ENCODE results near the gene EQTN. TPM values are rescaled to one million over a fixed set of nuclear protein-coding genes. Genes with fewer than 3 reads are reported as not detected.

EQTN gene
- total RNA-seq, 6 donors from 2014 or later = 0.34 to 0.40 TPM; not detected in 4

- ATAC-seq (ENCODE audit: low FRiP score in 2 of 2) (no peak), DNase-seq (no peak)
- H3K36me3 ChIP-seq = no peaks in the 10 kb centered on the region
- no peak for TF ChIP-seq CTCF (IDR thresholded peaks at IDR 0.05)
- no peak for TF ChIP-seq EP300 (IDR thresholded peaks at IDR 0.05)
- no peak for TF ChIP-seq POLR2A (IDR thresholded peaks at IDR 0.05)
- no peak for TF ChIP-seq POLR2AphosphoS5 (IDR thresholded peaks at IDR 0.05)
- H3K4me3 ChIP-seq = no peak overlapping the region
- H3K4me1 ChIP-seq = peaks cover 18 to 41% (median 33%) of the 10 kb centered on the region in 4 donors
- H3K27ac ChIP-seq = no peak overlapping the region
- no peaks in the 10 kb centered on the region for H3K27me3 ChIP-seq
- H3K9me3 ChIP-seq = no peaks in the 10 kb centered on the region
- 97% methylated on average over 1 of the region's 1 CpG for WGBS, 2 donors
These were observed 39.2 kb upstream of the EQTN start for GRCh38 chr9:27336126-27336525.

GRCh38 chr9:27335075-27335474, 38.1 kb upstream of the EQTN start:
- DNase-seq (no peak), ATAC-seq (ENCODE audit: low FRiP score in 2 of 2) (peak in 1 of 2 donors; percentile 35)
- Histone ChIP-seq H3K27ac (no peak overlapping the region), H3K4me3 (no peak overlapping the region), H3K9me3 (no peaks in the 10 kb centered on the region), H3K27me3 (no peaks in the 10 kb centered on the region), H3K4me1 (peaks cover 18 to 34% (median 23%) of the 10 kb centered on the region in 4 donors), H3K36me3 (no peaks in the 10 kb centered on the region)
- 79 to 87% methylated on average over 6 of the region's 6 CpGs for WGBS, 2 donors
- TF ChIP-seq CTCF (IDR thresholded peaks at IDR 0.05) = no peak
- peak in 1 of 4 donors; percentile 32 for TF ChIP-seq POLR2A (IDR thresholded peaks at IDR 0.05)
- TF ChIP-seq EP300 (IDR thresholded peaks at IDR 0.05) = no peak
- peak in 1 of 2 donors; percentile 66 for TF ChIP-seq POLR2AphosphoS5 (IDR thresholded peaks at IDR 0.05)

GRCh38 chr9:27333241-27334052, 36.5 kb upstream of the EQTN start:
- Histone ChIP-seq H3K9me3 (no peaks in the 10 kb centered on the region), H3K27ac (no peak overlapping the region), H3K27me3 (no peaks in the 10 kb centered on the region), H3K36me3 (no peaks in the 10 kb centered on the region), H3K4me1 (peaks cover 8 to 23% (median 12%) of the 10 kb centered on the region in 4 donors), H3K4me3 (no peak overlapping the region)
- ATAC-seq (ENCODE audit: low FRiP score in 2 of 2) = peak; percentile 71 to 87
- no peak for TF ChIP-seq EP300 (IDR thresholded peaks at IDR 0.05)
- peak in 1 of 2 donors; percentile 9 for TF ChIP-seq POLR2AphosphoS5 (IDR thresholded peaks at IDR 0.05)
- peak; percentile 69 to 86 (median 83) for TF ChIP-seq CTCF (IDR thresholded peaks at IDR 0.05)
- 35 to 38% methylated on average over 7 of the region's 7 CpGs for WGBS, 2 donors
- peak in 1 of 2 donors; percentile 55 for DNase-seq

GRCh38 chr9:27331393-27331792, 34.4 kb upstream of the EQTN start:
- ATAC-seq (ENCODE audit: low FRiP score in 2 of 2) (no peak), DNase-seq (no peak)
- Histone ChIP-seq H3K36me3 (no peaks in the 10 kb centered on the region), H3K4me3 (no peak overlapping the region), H3K9me3 (no peaks in the 10 kb centered on the region), H3K27ac (no peak overlapping the region), H3K4me1 (peaks cover 0 to 3% (median 0%) of the 10 kb centered on the region in 4 donors), H3K27me3 (no peaks in the 10 kb centered on the region)
- TF ChIP-seq POLR2A (IDR thresholded peaks at IDR 0.05) (no peak), POLR2AphosphoS5 (IDR thresholded peaks at IDR 0.05) (no peak), CTCF (IDR thresholded peaks at IDR 0.05) (no peak), EP300 (IDR thresholded peaks at IDR 0.05) (no peak)
- WGBS, 2 donors = 74 to 88% methylated on average over 4 of the region's 4 CpGs
